HG03342 (cell line): ENCODE measurements around the gene HOXB3.
"Not testable (repeated sequence)": the region's sequence is repeated elsewhere in the genome, so short reads cannot be mapped to it uniquely, and the experiment has no call there.

Source experiments
- ATAC-seq: cut with Tn5 transposase; IDR thresholded peaks from one replicate; pipeline ENCODE4 v1.9.1; 2021; ENCODE audit warnings: mild to moderate bottlenecking, moderate library complexity; ENCODE audit not compliant: unreplicated experiment

HOXB3 gene

GRCh38 chr17:48547808-48548522 is 42.1 kb downstream of the HOXB3 start:
- ATAC-seq: no peak

DNA sequence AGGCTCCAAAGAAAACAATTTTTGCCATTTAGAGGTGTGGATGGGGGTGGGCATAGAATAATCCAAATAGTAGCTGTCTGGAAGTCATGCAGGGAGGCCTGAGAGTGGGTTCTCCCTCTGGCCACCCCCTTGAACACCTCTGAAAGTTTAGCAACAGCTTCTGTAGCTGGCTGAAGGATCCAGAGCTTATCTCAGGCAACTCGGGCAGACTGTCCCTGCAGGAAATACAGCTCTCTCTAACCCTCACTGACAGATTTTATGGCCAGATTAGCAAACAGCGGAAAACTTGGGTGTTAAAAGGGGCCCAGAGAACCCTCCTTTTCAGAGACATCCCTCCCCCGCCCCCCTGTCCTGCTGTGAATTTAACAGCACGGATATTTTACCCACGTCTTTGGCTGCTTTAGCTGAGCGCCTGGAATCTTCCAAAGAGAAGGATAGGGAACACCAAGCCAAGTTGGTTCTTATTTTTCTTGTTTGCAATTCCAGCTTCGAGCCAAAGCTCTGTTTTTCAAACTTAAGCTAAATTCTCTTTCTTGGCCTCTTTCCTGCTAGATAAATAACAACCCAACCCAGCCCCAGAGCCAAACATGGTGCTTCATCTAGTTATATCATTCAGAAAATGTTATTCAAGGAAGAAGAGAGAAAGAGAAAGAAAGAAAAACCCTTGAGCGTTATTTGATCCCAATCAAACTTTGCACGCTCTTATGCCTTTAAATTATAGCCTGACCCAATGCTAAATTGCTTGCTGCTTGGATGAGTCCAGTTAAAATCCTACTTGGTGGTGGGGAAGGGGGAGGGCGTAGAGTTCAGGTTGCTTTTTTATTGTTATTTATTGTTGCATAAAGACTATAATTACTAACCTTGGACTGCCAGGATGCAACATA is 42.9 kb downstream of the HOXB3 start:
- no peak for ATAC-seq

DNA sequence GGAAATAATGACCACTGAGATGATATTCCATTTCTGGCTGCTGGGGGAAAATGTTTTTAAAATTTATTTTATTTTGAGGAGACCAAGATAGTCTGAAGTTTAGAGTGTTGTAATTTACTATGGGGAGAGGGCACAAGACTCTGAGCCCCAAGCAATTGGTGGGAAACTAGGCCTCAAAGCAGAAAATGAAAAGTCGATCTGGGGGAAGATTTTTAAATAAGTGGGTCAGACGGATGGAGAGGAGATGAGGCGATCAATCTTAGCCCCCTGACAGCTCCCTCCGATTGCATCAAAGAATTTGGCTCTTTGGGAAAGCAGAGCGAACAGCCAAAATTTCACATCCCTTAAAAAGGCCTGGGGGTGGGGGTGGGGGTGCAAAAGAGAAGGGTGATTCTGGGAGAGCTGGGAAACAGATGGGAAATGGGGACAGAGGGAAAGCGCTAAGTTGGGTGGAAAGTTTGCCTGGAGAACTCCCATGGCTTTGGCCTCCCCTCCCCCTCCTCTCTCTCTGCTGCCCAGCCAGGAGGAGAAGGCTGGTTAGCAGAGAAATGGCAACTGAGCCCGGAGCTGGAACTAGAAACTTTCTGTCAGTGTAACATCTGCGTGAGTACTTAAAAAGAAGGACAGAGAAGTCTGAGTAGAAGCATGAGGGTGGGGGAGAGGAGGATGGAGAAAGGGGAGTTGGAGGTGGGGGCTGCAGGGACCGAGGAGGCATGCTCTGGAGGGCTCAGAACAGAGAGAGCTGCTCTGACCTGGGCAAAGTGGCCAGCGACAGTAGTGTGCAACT is 43.7 kb downstream of the HOXB3 start:
- ATAC-seq: no peak

DNA sequence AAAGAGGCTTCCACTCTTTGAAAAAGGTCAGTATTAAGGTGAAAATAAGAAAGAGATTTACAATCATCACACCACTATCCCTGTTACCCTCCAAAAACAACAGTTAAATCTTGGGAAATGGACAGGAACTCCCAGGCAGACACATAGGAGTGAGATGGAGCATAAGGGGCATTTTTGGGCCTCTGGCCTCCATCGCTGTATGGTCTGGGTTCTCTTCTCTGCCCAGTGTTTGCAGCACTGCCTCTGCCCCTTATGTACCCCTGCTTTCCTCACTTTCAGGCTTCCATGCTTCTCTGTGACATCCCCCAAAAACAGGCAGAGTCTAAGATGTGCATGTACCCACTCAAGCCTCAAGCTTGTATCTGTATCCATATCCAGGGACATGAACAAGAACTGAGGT is 44.5 kb downstream of the HOXB3 start:
- no peak for ATAC-seq

DNA sequence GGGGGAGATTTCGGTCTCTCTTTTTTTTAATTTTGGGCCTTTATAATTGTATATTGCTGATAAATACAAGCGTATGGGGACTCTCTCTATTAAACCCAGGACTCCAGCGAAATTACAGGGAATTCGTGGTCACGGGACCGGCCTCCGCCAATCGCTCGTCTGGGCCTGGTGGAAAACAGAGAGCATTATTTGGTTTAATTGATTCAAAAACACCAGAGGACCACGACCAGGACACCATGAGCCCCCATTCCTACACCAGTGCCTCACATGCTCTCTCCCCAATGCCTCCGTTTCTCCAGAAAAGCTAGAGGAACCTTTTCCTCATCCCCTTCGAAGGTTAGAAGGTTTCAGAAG is 45.0 kb downstream of the HOXB3 start, which contains the start of gene HOXB2:
HOXB2 (minus strand) TSS at position 88 of the 354 bp plus-strand sequence. CDS start 198 bp downstream, outside the sequence.
- no peak for ATAC-seq

GRCh38 chr17:48544349-48545021 is 45.6 kb downstream of the HOXB3 start:
- no peak for ATAC-seq

GRCh38 chr17:48543854-48544348 is 46.1 kb downstream of the HOXB3 start:
- peak; percentile 25 for ATAC-seq

- peak; percentile 44 for ATAC-seq
Observed at GRCh38 chr17:48543107-48543853, 46.8 kb downstream of the HOXB3 start.

DNA sequence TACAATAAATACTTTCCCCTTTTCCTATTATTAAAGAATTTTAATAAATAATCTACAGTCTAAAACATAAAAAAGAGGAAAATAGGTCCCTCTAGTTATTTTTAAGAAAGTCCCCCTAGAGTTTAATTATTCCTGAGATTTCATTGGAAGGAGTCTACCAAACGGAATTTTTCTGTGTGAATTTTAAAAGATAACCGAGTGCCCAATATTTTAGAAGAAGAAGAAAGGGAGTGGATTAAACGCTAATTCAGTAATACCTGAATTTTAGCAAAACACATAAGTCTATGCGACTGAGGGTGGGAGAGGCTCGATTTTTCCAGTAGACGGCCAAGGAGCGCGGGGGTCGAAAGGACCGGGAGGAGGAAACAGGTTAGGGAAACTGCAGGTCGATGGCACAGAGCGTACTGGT is 47.3 kb downstream of the HOXB3 start:
- peak; percentile 9 for ATAC-seq

DNA sequence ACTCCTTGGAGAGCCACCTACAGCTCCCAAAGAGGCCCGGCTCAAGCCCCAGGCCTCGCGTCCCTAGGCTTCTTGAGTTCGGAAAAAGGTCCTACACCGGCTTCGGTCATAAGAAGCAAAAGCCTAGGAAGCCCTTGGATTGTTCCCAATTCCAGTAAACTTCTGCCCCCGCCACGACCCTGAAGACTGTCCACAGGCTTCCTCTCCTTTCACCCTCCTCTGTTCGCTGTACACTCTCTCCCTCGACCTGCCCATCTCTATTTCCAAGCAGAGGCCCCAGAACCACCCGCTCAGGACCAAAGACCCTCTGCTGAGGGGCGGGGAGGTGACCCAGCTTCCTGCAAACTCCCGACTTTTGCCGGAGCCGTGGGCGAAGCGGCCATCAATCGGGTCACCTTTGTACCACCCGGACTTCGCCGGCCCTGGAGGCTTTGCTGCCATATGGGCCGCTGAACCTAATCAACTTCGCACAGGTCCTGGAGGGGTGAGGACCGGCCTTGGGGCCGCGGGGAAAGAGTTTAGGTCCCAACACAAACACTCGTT is 47.9 kb downstream of the HOXB3 start:
- ATAC-seq: no peak

GRCh38 chr17:48541577-48542113 is 48.4 kb downstream of the HOXB3 start:
- no peak for ATAC-seq

DNA sequence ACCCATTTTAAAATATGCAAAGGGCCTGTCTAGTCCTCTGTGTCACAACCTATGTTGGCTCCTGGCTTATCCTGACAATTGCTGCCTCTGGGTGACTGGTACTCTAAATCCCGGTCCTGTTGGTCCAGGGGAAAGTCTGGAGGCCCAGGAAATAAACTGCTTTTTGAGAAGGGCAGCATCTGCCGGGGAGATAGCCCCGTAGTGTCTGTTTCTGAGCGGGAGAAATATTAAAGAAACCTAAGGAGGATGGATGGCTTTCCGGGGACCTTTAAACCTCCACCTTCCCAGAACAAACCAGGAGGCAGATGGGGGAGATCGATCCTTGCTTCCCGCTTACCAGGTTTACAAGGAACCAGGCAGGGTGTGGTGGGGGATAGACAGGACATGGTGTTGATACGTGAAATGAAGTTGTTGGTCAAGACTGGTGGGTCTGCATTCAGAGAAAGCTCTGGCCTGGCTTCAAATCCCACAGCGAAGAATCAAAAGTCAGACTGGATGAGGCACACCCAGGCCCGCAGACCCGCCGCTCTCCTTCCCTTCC is 48.9 kb downstream of the HOXB3 start:
- ATAC-seq: no peak

- no peak for ATAC-seq
Observed at GRCh38 chr17:48540213-48540612, 49.8 kb downstream of the HOXB3 start.

- no peak for ATAC-seq
Observed at GRCh38 chr17:48539177-48539576, 50.9 kb downstream of the HOXB3 start.

DNA sequence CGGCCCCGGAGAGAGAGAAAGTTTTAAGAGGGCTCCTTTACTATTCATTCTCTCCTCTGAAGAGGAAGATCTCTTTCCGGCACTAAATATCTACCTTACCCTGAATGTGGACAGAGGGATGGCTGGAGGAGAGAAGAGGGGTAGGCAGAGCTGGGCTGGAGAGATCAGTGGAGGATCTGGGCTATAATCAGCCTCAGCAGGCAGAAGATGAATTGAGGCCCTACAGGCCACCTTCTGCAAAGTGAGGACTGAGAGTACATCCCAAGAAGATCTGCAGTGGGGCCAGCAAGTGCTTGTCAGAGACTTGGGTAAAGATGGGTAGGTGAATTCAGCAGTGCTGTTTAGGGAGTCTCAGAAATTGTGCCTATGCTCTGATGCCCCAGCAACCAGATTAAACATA is 52.7 kb downstream of the HOXB3 start:
- ATAC-seq: no peak

- not testable (repeated sequence) for ATAC-seq
Observed at GRCh38 chr17:48535793-48536559, 54.1 kb downstream of the HOXB3 start.

GRCh38 chr17:48532261-48532660 is 57.8 kb downstream of the HOXB3 start:
- no peak for ATAC-seq

GRCh38 chr17:48530887-48531272 is 59.2 kb downstream of the HOXB3 start, which contains the start of gene HOXB1:
Gene HOXB1 (minus strand): TSS chr17:48531011. CDS start chr17:48530904, 107 bp downstream.
- no peak for ATAC-seq
